HEK293T (cell line): ENCODE data around the gene XAGE5.

Source experiments
- CTBP1 ChIP-seq: fragments of 450-650 bp; IDR thresholded peaks from 2 replicates; pipeline ENCODE4 v1.6.1; 2016; ENCODE audit warnings: borderline replicate concordance
- ELF4 ChIP-seq: fragments of 450-650 bp; IDR thresholded peaks from 2 replicates; pipeline ENCODE4 v1.6.1; 2017; ENCODE audit warnings: antibody characterized with exemption
- SP1 ChIP-seq: fragments of 450-650 bp; IDR thresholded peaks from 2 replicates; pipeline ENCODE4 v1.6.1; 2017
- TARDBP ChIP-seq: fragments of 450-650 bp; IDR thresholded peaks from 2 replicates; pipeline ENCODE4 v1.6.1; 2016
- ZNF384 ChIP-seq: fragments of 450-650 bp; IDR thresholded peaks from 2 replicates; pipeline ENCODE4 v1.6.1; 2016

GRCh38 chrX:52811065-52811625 lies at the start of gene XAGE5:
- TF ChIP-seq ELF4 (no peak), TARDBP (no peak), CTBP1 (no peak), ZNF384 (no peak), SP1 (no peak)
